Activated CD4-positive, alpha-beta T cell treated with anti-CD3 and anti-CD28 coated beads, Interleukin-2, amount 10 ng/mL, durations not matched to agents 7 days and 5 days (primary cell): ENCODE measurements around the gene EXOC6B. TPM values are rescaled to one million over a fixed set of nuclear protein-coding genes. Genes with fewer than 3 reads are reported as not detected.

Experiments
- CTCF ChIA-PET: fragments of 350-600 bp; sonication (Branson Sonifier 250); formaldehyde crosslinking; loops from one replicate; lab custom pipeline; 2021; ENCODE audit warnings: antibody characterized with exemption; lab: Charles Lee
- POLR2A ChIA-PET: fragments of 350-600 bp; sonication (Branson Sonifier 250); formaldehyde crosslinking; loops from one replicate; lab custom pipeline; 2021; ENCODE audit warnings: antibody characterized with exemption; lab: Charles Lee
- DNase-seq: peaks from one replicate; pipeline ENCODE4 v3.0.0-alpha.2; 2020
- H3K27ac Mint-ChIP-seq: one replicate; pipeline ENCODE4 v1.8.0; 2021; ENCODE audit warnings: mild to moderate bottlenecking, moderate library complexity, mixed read lengths
- H3K27me3 Mint-ChIP-seq: one replicate; pipeline ENCODE4 v1.8.0; 2021; ENCODE audit warnings: mixed read lengths
- H3K36me3 Mint-ChIP-seq: one replicate; pipeline ENCODE4 v1.8.0; 2021; ENCODE audit warnings: low read depth, mixed read lengths
- H3K4me1 Mint-ChIP-seq: one replicate; pipeline ENCODE4 v1.8.0; 2021; ENCODE audit warnings: mixed read lengths
- H3K4me3 Mint-ChIP-seq: one replicate; pipeline ENCODE4 v1.8.0; 2021; ENCODE audit warnings: mild to moderate bottlenecking, moderate library complexity, mixed read lengths
- H3K9me3 Mint-ChIP-seq: one replicate; pipeline ENCODE4 v1.8.0; 2021; ENCODE audit warnings: mixed read lengths
- total RNA-seq, 2 experiments: library from RNA; stranded (reverse); gene quantifications; one replicate each; pipeline ENCODE4 v1.2.3, GENCODE V29; 2021

The EXOC6B gene
- total RNA-seq, 2 experiments from 2014 or later: 14.8 to 16.4 TPM

- Mint-ChIP-seq H3K36me3 (peaks cover 7% of the 10 kb centered on the region), H3K9me3 (no peaks in the 10 kb centered on the region), H3K4me1 (peaks cover 30% of the 10 kb centered on the region), H3K27ac (peak overlapping the region; percentile 78), H3K27me3 (peaks cover 75% of the 10 kb centered on the region), H3K4me3 (peak overlapping the region; percentile 22)
- ChIA-PET CTCF (no interaction called here), POLR2A (no interaction called here)
- no peak for DNase-seq
These were observed 679.2 kb downstream of the EXOC6B start for GRCh38 chr2:72146347-72147302.

GRCh38 chr2:72145658-72146329, 680.0 kb downstream of the EXOC6B start:
- Mint-ChIP-seq H3K4me3 (peak overlapping the region; percentile 47), H3K36me3 (peaks cover 7% of the 10 kb centered on the region), H3K27me3 (peaks cover 68% of the 10 kb centered on the region), H3K4me1 (peaks cover 30% of the 10 kb centered on the region), H3K9me3 (no peaks in the 10 kb centered on the region), H3K27ac (no peak overlapping the region)
- ChIA-PET CTCF (no interaction called here), POLR2A (no interaction called here)
- DNase-seq: no peak

GRCh38 chr2:72145289-72145657, 680.6 kb downstream of the EXOC6B start:
- Mint-ChIP-seq H3K4me1 (peaks cover 30% of the 10 kb centered on the region), H3K27me3 (peaks cover 63% of the 10 kb centered on the region), H3K4me3 (peak overlapping the region; percentile 47), H3K9me3 (no peaks in the 10 kb centered on the region), H3K36me3 (peaks cover 7% of the 10 kb centered on the region), H3K27ac (no peak overlapping the region)
- CTCF ChIA-PET: no interaction called here
- no peak for DNase-seq
- POLR2A ChIA-PET: no interaction called here

- Mint-ChIP-seq H3K9me3 (no peaks in the 10 kb centered on the region), H3K4me3 (peak overlapping the region; percentile 30), H3K36me3 (peaks cover 7% of the 10 kb centered on the region), H3K27ac (no peak overlapping the region), H3K4me1 (peaks cover 25% of the 10 kb centered on the region), H3K27me3 (peaks cover 58% of the 10 kb centered on the region)
- ChIA-PET POLR2A (no interaction called here), CTCF (no interaction called here)
- no peak for DNase-seq
These were observed 681.1 kb downstream of the EXOC6B start for GRCh38 chr2:72144632-72145288.

- Mint-ChIP-seq H3K4me1 (peaks cover 19% of the 10 kb centered on the region), H3K4me3 (no peak overlapping the region), H3K27ac (no peak overlapping the region), H3K36me3 (peaks cover 7% of the 10 kb centered on the region), H3K9me3 (no peaks in the 10 kb centered on the region), H3K27me3 (peaks cover 53% of the 10 kb centered on the region)
- ChIA-PET POLR2A (no interaction called here), CTCF (no interaction called here)
- no peak for DNase-seq
These were observed 681.6 kb downstream of the EXOC6B start for GRCh38 chr2:72144274-72144631.

- Mint-ChIP-seq H3K9me3 (no peaks in the 10 kb centered on the region), H3K27me3 (peaks cover 48% of the 10 kb centered on the region), H3K4me3 (no peak overlapping the region), H3K4me1 (peaks cover 15% of the 10 kb centered on the region), H3K36me3 (peaks cover 5% of the 10 kb centered on the region), H3K27ac (no peak overlapping the region)
- CTCF ChIA-PET: no interaction called here
- POLR2A ChIA-PET: no interaction called here
- no peak for DNase-seq
These were observed 682.2 kb downstream of the EXOC6B start for GRCh38 chr2:72143441-72144273.

GRCh38 chr2:72142570-72143440, 683.0 kb downstream of the EXOC6B start:
- Mint-ChIP-seq H3K4me3 (no peak overlapping the region), H3K4me1 (peaks cover 10% of the 10 kb centered on the region), H3K27ac (no peak overlapping the region), H3K27me3 (peaks cover 42% of the 10 kb centered on the region), H3K9me3 (no peaks in the 10 kb centered on the region), H3K36me3 (peaks cover 4% of the 10 kb centered on the region)
- CTCF ChIA-PET: no interaction called here
- POLR2A ChIA-PET: no interaction called here
- DNase-seq: no peak

GRCh38 chr2:72141881-72142451, 683.9 kb downstream of the EXOC6B start:
- Mint-ChIP-seq H3K27me3 (peaks cover 38% of the 10 kb centered on the region), H3K9me3 (no peaks in the 10 kb centered on the region), H3K4me1 (peaks cover 12% of the 10 kb centered on the region), H3K36me3 (peaks cover 4% of the 10 kb centered on the region), H3K4me3 (no peak overlapping the region), H3K27ac (no peak overlapping the region)
- no peak for DNase-seq
- ChIA-PET POLR2A (no interaction called here), CTCF (no interaction called here)

GRCh38 chr2:72141032-72141645, 684.7 kb downstream of the EXOC6B start:
- H3K27ac Mint-ChIP-seq: no peak overlapping the region
- no peak for DNase-seq
- no peaks in the 10 kb centered on the region for H3K9me3 Mint-ChIP-seq
- POLR2A ChIA-PET: no interaction called here
- CTCF ChIA-PET: no interaction called here
- peaks cover 29% of the 10 kb centered on the region for H3K27me3 Mint-ChIP-seq
- no peaks in the 10 kb centered on the region for H3K36me3 Mint-ChIP-seq
- H3K4me1 Mint-ChIP-seq: peaks cover 7% of the 10 kb centered on the region
- no peak overlapping the region for H3K4me3 Mint-ChIP-seq

- no peak overlapping the region for H3K27ac Mint-ChIP-seq
These were observed 685.2 kb downstream of the EXOC6B start for GRCh38 chr2:72140621-72140960.

GRCh38 chr2:72139874-72140620, 685.8 kb downstream of the EXOC6B start:
- Mint-ChIP-seq H3K4me3 (no peak overlapping the region), H3K9me3 (no peaks in the 10 kb centered on the region), H3K4me1 (peaks cover 3% of the 10 kb centered on the region), H3K27ac (no peak overlapping the region), H3K27me3 (peaks cover 20% of the 10 kb centered on the region), H3K36me3 (no peaks in the 10 kb centered on the region)
- DNase-seq: no peak
- POLR2A ChIA-PET: no interaction called here
- CTCF ChIA-PET: interaction anchor here (0.6 kb wide), 1 partner anchor 15 kb away, joined by 3 read pairs; no protein-coding TSS in a partner anchor

More at GRCh38 chr2:72140621-72140960, 685.2 kb downstream of the EXOC6B start:
- Mint-ChIP-seq H3K9me3 (no peaks in the 10 kb centered on the region), H3K4me1 (peaks cover 5% of the 10 kb centered on the region), H3K27me3 (peaks cover 24% of the 10 kb centered on the region), H3K4me3 (no peak overlapping the region), H3K36me3 (no peaks in the 10 kb centered on the region)
- DNase-seq: no peak
- CTCF ChIA-PET: no interaction called here
- POLR2A ChIA-PET: no interaction called here
